Epithelial cell of esophagus (primary cell): Measurements from ENCODE around the gene FLCN.

ENCODE experiments used
- DNase-seq: peaks from one replicate; pipeline ENCODE4 v3.0.0; 2010; ENCODE audit warnings: low read depth
- H3K4me3 ChIP-seq: 2 replicates; pipeline ENCODE4 v1.5.1; 2011; ENCODE audit warnings: mild to moderate bottlenecking, low read length, control low read depth
- TF ChIP-seq, protein P1 (sequence below): IDR thresholded peaks from 2 replicates; pipeline ENCODE4 v1.5.1; 2011; ENCODE audit warnings: low read depth, mild to moderate bottlenecking, low read length, control low read depth, inconsistent platforms; ENCODE audit not compliant: insufficient read depth; ENCODE audit errors: missing control alignments

The FLCN gene

GRCh38 chr17:17220529-17220928 lies 16.4 kb downstream of the FLCN start:
- no peak overlapping the region for H3K4me3 ChIP-seq
- TF ChIP-seq, protein P1, sequence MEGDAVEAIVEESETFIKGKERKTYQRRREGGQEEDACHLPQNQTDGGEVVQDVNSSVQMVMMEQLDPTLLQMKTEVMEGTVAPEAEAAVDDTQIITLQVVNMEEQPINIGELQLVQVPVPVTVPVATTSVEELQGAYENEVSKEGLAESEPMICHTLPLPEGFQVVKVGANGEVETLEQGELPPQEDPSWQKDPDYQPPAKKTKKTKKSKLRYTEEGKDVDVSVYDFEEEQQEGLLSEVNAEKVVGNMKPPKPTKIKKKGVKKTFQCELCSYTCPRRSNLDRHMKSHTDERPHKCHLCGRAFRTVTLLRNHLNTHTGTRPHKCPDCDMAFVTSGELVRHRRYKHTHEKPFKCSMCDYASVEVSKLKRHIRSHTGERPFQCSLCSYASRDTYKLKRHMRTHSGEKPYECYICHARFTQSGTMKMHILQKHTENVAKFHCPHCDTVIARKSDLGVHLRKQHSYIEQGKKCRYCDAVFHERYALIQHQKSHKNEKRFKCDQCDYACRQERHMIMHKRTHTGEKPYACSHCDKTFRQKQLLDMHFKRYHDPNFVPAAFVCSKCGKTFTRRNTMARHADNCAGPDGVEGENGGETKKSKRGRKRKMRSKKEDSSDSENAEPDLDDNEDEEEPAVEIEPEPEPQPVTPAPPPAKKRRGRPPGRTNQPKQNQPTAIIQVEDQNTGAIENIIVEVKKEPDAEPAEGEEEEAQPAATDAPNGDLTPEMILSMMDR: no peak
- DNase-seq: no peak

DNA sequence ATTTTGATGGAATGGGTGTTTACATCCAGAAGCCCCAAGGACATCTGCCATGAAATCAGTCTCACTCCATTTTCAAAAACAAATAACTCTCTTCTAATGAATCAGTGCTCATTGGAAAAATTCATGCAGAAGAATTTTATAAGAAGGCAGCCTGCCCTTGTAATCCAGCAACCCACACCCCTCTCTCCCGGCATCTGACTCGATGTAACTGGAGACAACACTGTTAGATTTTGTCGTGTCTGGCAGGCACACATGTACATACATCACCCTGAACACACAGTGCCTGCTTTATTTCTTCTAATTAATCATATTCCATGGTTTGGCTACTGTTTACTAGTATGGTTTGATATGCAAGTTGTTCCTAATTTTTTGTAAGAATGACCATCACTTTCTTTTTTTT lies 19.0 kb downstream of the FLCN start:
- no peak for DNase-seq
- no peak overlapping the region for H3K4me3 ChIP-seq
- TF ChIP-seq, protein P1: no peak

DNA sequence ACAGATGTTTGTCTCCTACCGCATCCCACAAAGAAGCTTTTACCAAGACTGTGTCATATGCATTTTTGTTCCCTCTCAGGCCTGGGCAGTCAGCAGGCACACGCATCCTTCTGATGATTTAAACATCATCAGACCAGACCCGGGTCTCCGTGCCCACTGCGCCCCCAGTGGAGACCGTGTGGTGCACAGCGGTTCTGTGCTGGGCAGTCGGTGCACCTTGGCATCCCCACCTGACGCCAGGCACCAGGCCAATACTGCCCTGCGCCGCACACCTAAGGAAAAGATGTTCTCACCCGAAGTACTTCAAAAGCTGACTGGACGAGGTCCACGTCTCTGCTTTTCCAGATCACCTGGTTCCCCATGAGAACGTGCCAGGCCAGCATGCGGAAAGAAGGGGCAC lies 20.2 kb downstream of the FLCN start:
- H3K4me3 ChIP-seq: no peak overlapping the region
- TF ChIP-seq, protein P1: no peak
- no peak for DNase-seq

GRCh38 chr17:17216236-17216635 lies 20.7 kb downstream of the FLCN start:
- TF ChIP-seq, protein P1: no peak
- no peak for DNase-seq
- H3K4me3 ChIP-seq: no peak overlapping the region

GRCh38 chr17:17215575-17215974 lies 21.4 kb downstream of the FLCN start:
- H3K4me3 ChIP-seq: no peak overlapping the region
- TF ChIP-seq, protein P1: no peak
- DNase-seq: no peak

- no peak for DNase-seq
- TF ChIP-seq, protein P1: no peak
- no peak overlapping the region for H3K4me3 ChIP-seq
These were observed 22.1 kb downstream of the FLCN start for GRCh38 chr17:17214646-17215436.

DNA sequence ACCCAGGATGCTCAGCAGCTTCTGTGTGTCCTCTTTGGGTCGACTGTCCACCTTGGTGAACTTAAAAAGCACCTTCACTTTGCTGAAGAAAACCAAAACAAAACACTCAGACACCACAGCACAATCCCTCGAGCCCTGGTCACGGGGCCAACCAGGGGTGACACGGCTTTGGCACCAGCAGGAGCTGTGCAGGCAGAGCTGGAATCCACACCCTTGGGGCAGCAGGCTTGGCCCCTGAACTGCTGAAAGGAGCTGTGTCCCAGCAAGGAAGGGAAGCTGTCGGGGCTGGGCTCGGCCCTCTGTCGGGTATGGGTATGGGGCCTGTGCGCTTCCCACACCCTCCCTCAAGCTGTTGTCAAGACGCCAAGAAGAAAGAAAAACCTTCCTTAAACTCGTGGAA lies 23.2 kb downstream of the FLCN start:
- no peak for DNase-seq
- TF ChIP-seq, protein P1: no peak
- H3K4me3 ChIP-seq: no peak overlapping the region
